Peyer's patch (tissue), 4 donors: Measurements from ENCODE around the gene GAS1. TPM values are rescaled to one million over a fixed set of nuclear protein-coding genes. Genes with fewer than 3 reads are reported as not detected.

Experiments
- DNase-seq, 3 donors: peaks; one replicate each; pipeline ENCODE4 v3.0.0-alpha.2; 2017 to 2019
- H3K27ac ChIP-seq, 4 donors: fragments of 200-600 bp; sonication (generic); one replicate each; pipeline ENCODE4 v1.5.1; 2016 to 2019
- H3K27me3 ChIP-seq, 2 donors: fragments of 200-600 bp; sonication (generic); one replicate each; pipeline ENCODE4 v1.5.1; 2019
- H3K36me3 ChIP-seq, 3 donors: fragments of 200-600 bp; sonication (generic); one replicate each; pipeline ENCODE4 v1.5.1; 2016 to 2019
- H3K4me1 ChIP-seq, 4 donors: fragments of 200-600 bp; sonication (generic); one replicate each; pipeline ENCODE4 v1.5.1; 2016 to 2019
- H3K4me3 ChIP-seq, 4 donors: fragments of 200-600 bp; sonication (generic); 1 replicate in 3 of 4; 2 replicates in 1 of 4; pipeline ENCODE4 v1.5.1; 2016 to 2019; ENCODE audit warnings: mild to moderate bottlenecking in 1 of 4
- H3K9me3 ChIP-seq, 4 donors: fragments of 200-600 bp; sonication (generic); one replicate each; pipeline ENCODE4 v1.5.1; 2016 to 2019; ENCODE audit warnings: mild to moderate bottlenecking in 1 of 4
- POLR2A ChIP-seq, 2 donors: fragments of 450-650 bp; IDR thresholded peaks; one replicate each; pipeline ENCODE4 v1.5.1; 2017; ENCODE audit warnings: antibody characterized with exemption in 2 of 2, mild to moderate bottlenecking in 2 of 2, moderate library complexity in 2 of 2
- total RNA-seq, 4 donors: library from RNA; depleted of rRNA; stranded (reverse); fragments of >200 nt; gene quantifications; one replicate each; pipeline ENCODE4 v1.1.0, GENCODE V29; 2016
- TF ChIP-seq, protein P1 (sequence below), 6 experiments: fragments of 450-650 bp in 4 of 6; fragments of 200-600 bp in 2 of 6; sonication (generic) in 1 of 6; IDR thresholded peaks; one replicate each; pipeline ENCODE4 v1.5.1; 2017 to 2019; ENCODE audit warnings: antibody characterized with exemption in 6 of 6, mild to moderate bottlenecking in 3 of 6, moderate library complexity in 1 of 6

The GAS1 gene
- total RNA-seq, 4 donors from 2014 or later, result 2.3 to 22.1 (median 9.8) TPM

DNA sequence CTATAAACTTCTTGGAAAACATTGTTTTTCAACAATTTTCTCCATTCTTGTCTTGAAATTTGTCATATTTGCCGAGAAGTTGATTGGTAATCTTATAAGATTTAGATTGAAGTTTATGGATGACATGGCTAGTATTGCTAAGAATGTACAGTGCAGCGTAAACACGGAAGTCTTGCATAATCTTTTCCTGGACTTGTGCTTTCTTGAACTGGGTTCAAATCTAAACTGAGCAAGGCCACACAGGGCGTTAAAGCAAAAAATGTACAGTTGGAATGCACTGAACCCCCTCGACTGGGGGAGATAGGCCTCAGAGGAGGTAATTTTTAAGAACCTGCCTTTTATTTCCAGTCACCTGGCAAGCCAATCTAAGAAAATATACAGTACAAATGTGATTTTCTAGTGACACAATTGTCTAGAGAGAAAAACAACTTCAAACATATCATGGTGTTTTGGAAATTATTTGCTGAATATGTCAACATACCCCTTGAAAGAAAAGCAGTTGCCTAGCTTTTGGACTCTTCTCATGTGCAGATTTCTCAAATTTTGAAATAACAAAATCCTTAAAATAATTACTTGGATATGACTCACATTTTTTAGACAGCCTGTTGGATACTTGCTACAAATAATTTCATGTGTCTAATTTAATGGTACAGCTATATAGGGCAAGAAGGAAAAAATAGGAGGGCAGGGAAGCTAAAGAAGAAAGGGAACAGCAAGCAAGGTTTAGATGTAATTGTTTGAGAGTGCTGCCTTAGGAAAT is 18.5 kb upstream of the GAS1 start:
- DNase-seq, result no peak
- Histone ChIP-seq H3K36me3 (no peaks in the 10 kb centered on the region), H3K27me3 (no peaks in the 10 kb centered on the region), H3K4me3 (no peak overlapping the region), H3K27ac (no peak overlapping the region), H3K4me1 (no peaks in the 10 kb centered on the region), H3K9me3 (no peaks in the 10 kb centered on the region)
- TF ChIP-seq POLR2A (IDR thresholded peaks at IDR 0.05), result no peak
- TF ChIP-seq, protein P1, sequence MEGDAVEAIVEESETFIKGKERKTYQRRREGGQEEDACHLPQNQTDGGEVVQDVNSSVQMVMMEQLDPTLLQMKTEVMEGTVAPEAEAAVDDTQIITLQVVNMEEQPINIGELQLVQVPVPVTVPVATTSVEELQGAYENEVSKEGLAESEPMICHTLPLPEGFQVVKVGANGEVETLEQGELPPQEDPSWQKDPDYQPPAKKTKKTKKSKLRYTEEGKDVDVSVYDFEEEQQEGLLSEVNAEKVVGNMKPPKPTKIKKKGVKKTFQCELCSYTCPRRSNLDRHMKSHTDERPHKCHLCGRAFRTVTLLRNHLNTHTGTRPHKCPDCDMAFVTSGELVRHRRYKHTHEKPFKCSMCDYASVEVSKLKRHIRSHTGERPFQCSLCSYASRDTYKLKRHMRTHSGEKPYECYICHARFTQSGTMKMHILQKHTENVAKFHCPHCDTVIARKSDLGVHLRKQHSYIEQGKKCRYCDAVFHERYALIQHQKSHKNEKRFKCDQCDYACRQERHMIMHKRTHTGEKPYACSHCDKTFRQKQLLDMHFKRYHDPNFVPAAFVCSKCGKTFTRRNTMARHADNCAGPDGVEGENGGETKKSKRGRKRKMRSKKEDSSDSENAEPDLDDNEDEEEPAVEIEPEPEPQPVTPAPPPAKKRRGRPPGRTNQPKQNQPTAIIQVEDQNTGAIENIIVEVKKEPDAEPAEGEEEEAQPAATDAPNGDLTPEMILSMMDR (IDR thresholded peaks at IDR 0.05), result no peak

DNA sequence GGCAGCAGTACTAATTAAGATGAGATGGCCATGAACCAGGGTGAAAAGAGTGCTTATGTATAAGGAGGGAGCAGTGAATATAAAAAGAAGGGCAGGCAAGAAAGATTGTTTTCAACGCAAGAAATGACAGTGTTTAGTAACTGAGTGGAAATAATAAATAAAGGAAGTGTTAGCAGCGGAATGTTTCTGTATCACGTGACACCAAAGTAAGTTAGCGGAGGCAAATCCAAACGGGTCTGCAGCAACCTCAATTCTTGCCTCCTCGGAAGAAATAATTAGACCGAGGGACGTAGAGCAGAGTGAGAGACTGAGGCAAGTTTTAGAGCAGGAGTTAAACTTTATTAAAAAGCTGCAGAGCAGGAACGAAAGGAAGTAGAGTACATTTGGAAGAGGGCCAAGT is 15.4 kb upstream of the GAS1 start:
- DNase-seq, result no peak
- Histone ChIP-seq H3K36me3 (no peaks in the 10 kb centered on the region), H3K27me3 (no peaks in the 10 kb centered on the region), H3K4me1 (no peaks in the 10 kb centered on the region), H3K9me3 (no peaks in the 10 kb centered on the region), H3K27ac (no peak overlapping the region), H3K4me3 (no peak overlapping the region)
- no peak for TF ChIP-seq POLR2A (IDR thresholded peaks at IDR 0.05)
- TF ChIP-seq, protein P1 (IDR thresholded peaks at IDR 0.05), result no peak

DNA sequence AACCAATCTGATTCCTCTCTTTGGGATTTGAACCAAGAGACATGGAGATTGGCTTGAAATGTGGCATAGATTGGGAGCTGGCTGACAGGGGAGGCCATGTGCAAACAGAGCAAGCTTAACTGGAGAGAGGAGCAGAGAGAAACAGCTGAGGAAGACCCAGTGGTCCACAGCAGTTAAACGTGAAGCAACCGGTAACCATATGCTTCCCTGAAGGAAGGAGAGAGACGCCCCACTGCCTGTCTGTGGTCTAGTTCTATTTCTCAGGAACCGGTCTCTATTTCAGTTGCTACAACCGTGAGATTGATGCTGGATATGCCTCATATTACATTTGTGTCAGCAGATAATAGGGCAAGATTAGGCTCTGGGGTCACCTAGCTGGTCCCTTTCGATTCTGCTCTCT is 13.6 kb upstream of the GAS1 start:
- Histone ChIP-seq H3K4me1 (no peaks in the 10 kb centered on the region), H3K36me3 (no peaks in the 10 kb centered on the region), H3K9me3 (no peaks in the 10 kb centered on the region), H3K4me3 (no peak overlapping the region), H3K27me3 (no peaks in the 10 kb centered on the region), H3K27ac (no peak overlapping the region)
- no peak for TF ChIP-seq POLR2A (IDR thresholded peaks at IDR 0.05)
- TF ChIP-seq, protein P1 (IDR thresholded peaks at IDR 0.05), result no peak
- DNase-seq, result no peak

DNA sequence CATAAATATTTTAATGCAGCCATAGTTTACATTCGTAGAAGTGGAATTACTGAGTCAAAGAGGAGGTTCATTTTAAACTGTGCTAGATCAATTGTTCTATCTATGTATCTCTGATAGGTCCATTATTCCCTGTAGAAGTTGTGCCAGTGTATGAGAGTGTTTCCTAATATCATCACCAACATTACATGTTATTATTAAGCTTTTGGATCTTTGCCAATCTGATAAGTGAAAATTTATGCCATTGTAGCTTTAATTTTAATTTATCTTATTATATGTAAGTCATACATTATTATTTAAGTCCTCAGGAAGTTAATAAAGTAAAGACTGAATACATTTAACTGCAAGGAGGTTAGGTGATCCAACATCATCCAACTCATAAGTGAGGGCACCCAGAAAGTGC is 10.9 kb upstream of the GAS1 start:
- Histone ChIP-seq H3K27me3 (no peaks in the 10 kb centered on the region), H3K4me1 (no peaks in the 10 kb centered on the region), H3K9me3 (no peaks in the 10 kb centered on the region), H3K27ac (no peak overlapping the region), H3K4me3 (no peak overlapping the region), H3K36me3 (no peaks in the 10 kb centered on the region)
- TF ChIP-seq, protein P1 (IDR thresholded peaks at IDR 0.05), result no peak
- TF ChIP-seq POLR2A (IDR thresholded peaks at IDR 0.05), result no peak
- no peak for DNase-seq

DNA sequence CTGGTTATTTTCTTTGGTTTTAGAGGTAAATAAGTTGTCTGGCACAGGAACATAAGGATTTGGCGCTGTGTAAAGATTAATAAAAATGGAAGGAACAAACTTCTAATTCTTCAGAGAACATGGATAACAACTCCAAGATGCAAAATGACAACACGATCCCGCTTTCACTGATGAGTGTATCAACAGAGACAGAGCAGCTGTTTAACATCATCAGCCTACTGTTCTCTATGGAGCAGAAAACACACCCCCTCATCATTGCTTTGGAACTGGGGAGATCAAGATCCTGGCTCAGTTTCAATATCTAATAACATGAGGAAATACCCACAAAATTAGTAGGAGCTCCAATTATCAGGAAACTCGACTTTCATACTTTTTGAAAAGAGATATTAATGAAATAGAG is 8.3 kb upstream of the GAS1 start:
- H3K36me3 ChIP-seq, result no peaks in the 10 kb centered on the region
- no peaks in the 10 kb centered on the region for H3K4me1 ChIP-seq
- H3K4me3 ChIP-seq, result no peak overlapping the region
- no peak overlapping the region for H3K27ac ChIP-seq
- DNase-seq, result no peak
- TF ChIP-seq POLR2A (IDR thresholded peaks at IDR 0.05), result no peak
- TF ChIP-seq, protein P1 (IDR thresholded peaks at IDR 0.05), result no peak
- no peaks in the 10 kb centered on the region for H3K27me3 ChIP-seq
- H3K9me3 ChIP-seq, result no peaks in the 10 kb centered on the region
